ENCODE measurements around the gene NPFFR2.

NPFFR2 gene

GRCh38 chr4:72031868-72032608 lies at the start of gene NPFFR2:
Gene NPFFR2, plus strand, starts transcription at chr4:72032000. Its CDS starts 96,592 bp downstream, at chr4:72128592.
- H3K27ac Mint-ChIP-seq, result no peak within 1 kb of the TSS
- no peaks in the 10 kb centered on the region for H3K36me3 Mint-ChIP-seq
- DNase-seq (ENCODE audit: low spot score in 2 of 2) (no peak), ATAC-seq (no peak)
- H3K4me1 Mint-ChIP-seq, result no peaks in the 10 kb centered on the region
- no peak within 1 kb of the TSS for H3K4me3 Mint-ChIP-seq
- peaks cover under 1% of the 10 kb centered on the region for H3K9me3 Mint-ChIP-seq

GRCh38 chr4:71992571-71993312 lies 39.1 kb upstream of the NPFFR2 start:
- Mint-ChIP-seq H3K27ac (no peak overlapping the region), H3K4me3 (no peak overlapping the region), H3K36me3 (no peaks in the 10 kb centered on the region), H3K9me3 (peaks cover 9% of the 10 kb centered on the region), H3K4me1 (no peaks in the 10 kb centered on the region)
- ATAC-seq, result no peak
- DNase-seq (ENCODE audit: low spot score in 2 of 2), result no peak

GRCh38 chr4:71994559-71994958 lies 37.2 kb upstream of the NPFFR2 start:
- DNase-seq (ENCODE audit: low spot score in 2 of 2) (no peak), ATAC-seq (no peak)
- Mint-ChIP-seq H3K4me1 (no peaks in the 10 kb centered on the region), H3K36me3 (no peaks in the 10 kb centered on the region), H3K9me3 (peaks cover 12% of the 10 kb centered on the region), H3K4me3 (no peak overlapping the region), H3K27ac (no peak overlapping the region)

- no peak for ATAC-seq
Observed at GRCh38 chr4:71995297-71995696, 36.5 kb upstream of the NPFFR2 start.

GRCh38 chr4:72006586-72006985 lies 25.2 kb upstream of the NPFFR2 start:
- no peak for ATAC-seq

More at GRCh38 chr4:71995297-71995696, 36.5 kb upstream of the NPFFR2 start:
- no peak for DNase-seq (ENCODE audit: low spot score in 2 of 2)
- Mint-ChIP-seq H3K36me3 (no peaks in the 10 kb centered on the region), H3K4me3 (no peak overlapping the region), H3K27ac (no peak overlapping the region), H3K9me3 (peaks cover 12% of the 10 kb centered on the region), H3K4me1 (no peaks in the 10 kb centered on the region)

GRCh38 chr4:72011906-72012305 lies 19.9 kb upstream of the NPFFR2 start:
- no peak for ATAC-seq
- Mint-ChIP-seq H3K27ac (no peak overlapping the region), H3K4me1 (no peaks in the 10 kb centered on the region), H3K4me3 (no peak overlapping the region), H3K9me3 (no peaks in the 10 kb centered on the region), H3K36me3 (no peaks in the 10 kb centered on the region)
- no peak for DNase-seq (ENCODE audit: low spot score in 2 of 2)

More at GRCh38 chr4:72006586-72006985, 25.2 kb upstream of the NPFFR2 start:
- Mint-ChIP-seq H3K27ac (no peak overlapping the region), H3K36me3 (no peaks in the 10 kb centered on the region), H3K9me3 (peaks cover 3% of the 10 kb centered on the region), H3K4me1 (no peaks in the 10 kb centered on the region), H3K4me3 (no peak overlapping the region)
- no peak for DNase-seq (ENCODE audit: low spot score in 2 of 2)

GRCh38 chr4:72016011-72016410 lies 15.8 kb upstream of the NPFFR2 start:
- H3K4me1 Mint-ChIP-seq, result no peaks in the 10 kb centered on the region
- H3K4me3 Mint-ChIP-seq, result no peak overlapping the region
- H3K36me3 Mint-ChIP-seq, result no peaks in the 10 kb centered on the region
- ATAC-seq, result no peak
- no peaks in the 10 kb centered on the region for H3K9me3 Mint-ChIP-seq
- no peak overlapping the region for H3K27ac Mint-ChIP-seq
- DNase-seq (ENCODE audit: low spot score in 2 of 2), result no peak

- ATAC-seq, result no peak
- no peak for DNase-seq (ENCODE audit: low spot score in 2 of 2)
- peaks cover 4% of the 10 kb centered on the region for H3K9me3 Mint-ChIP-seq
- H3K4me1 Mint-ChIP-seq, result no peaks in the 10 kb centered on the region
- no peak overlapping the region for H3K4me3 Mint-ChIP-seq
- no peaks in the 10 kb centered on the region for H3K36me3 Mint-ChIP-seq
- H3K27ac Mint-ChIP-seq, result no peak overlapping the region
Observed at GRCh38 chr4:72019688-72020087, 12.1 kb upstream of the NPFFR2 start.

- peaks cover 6% of the 10 kb centered on the region for H3K9me3 Mint-ChIP-seq
- DNase-seq (ENCODE audit: low spot score in 2 of 2) (no peak), ATAC-seq (no peak)
- H3K4me3 Mint-ChIP-seq, result no peak overlapping the region
- no peaks in the 10 kb centered on the region for H3K4me1 Mint-ChIP-seq
- no peak overlapping the region for H3K27ac Mint-ChIP-seq
- H3K36me3 Mint-ChIP-seq, result no peaks in the 10 kb centered on the region
Observed at GRCh38 chr4:72022553-72022952, 9.2 kb upstream of the NPFFR2 start.

- ATAC-seq (no peak), DNase-seq (ENCODE audit: low spot score in 2 of 2) (no peak)
- H3K27ac Mint-ChIP-seq, result no peak overlapping the region
- H3K4me1 Mint-ChIP-seq, result no peaks in the 10 kb centered on the region
- H3K9me3 Mint-ChIP-seq, result peaks cover 3% of the 10 kb centered on the region
- no peaks in the 10 kb centered on the region for H3K36me3 Mint-ChIP-seq
- no peak overlapping the region for H3K4me3 Mint-ChIP-seq
Observed at GRCh38 chr4:72055566-72055965, 23.8 kb downstream of the NPFFR2 start.

- Mint-ChIP-seq H3K4me1 (no peaks in the 10 kb centered on the region), H3K9me3 (no peaks in the 10 kb centered on the region), H3K4me3 (no peak overlapping the region), H3K36me3 (no peaks in the 10 kb centered on the region), H3K27ac (no peak overlapping the region)
- DNase-seq (ENCODE audit: low spot score in 2 of 2) (no peak), ATAC-seq (no peak)
Observed at GRCh38 chr4:72063726-72064125, 31.9 kb downstream of the NPFFR2 start.

GRCh38 chr4:72067051-72067450 lies 35.3 kb downstream of the NPFFR2 start:
- Mint-ChIP-seq H3K27ac (no peak overlapping the region), H3K4me3 (no peak overlapping the region), H3K4me1 (no peaks in the 10 kb centered on the region), H3K9me3 (peaks cover 3% of the 10 kb centered on the region), H3K36me3 (no peaks in the 10 kb centered on the region)
- ATAC-seq (no peak), DNase-seq (ENCODE audit: low spot score in 2 of 2) (no peak)

- ATAC-seq, result no peak
- H3K9me3 Mint-ChIP-seq, result peaks cover 7% of the 10 kb centered on the region
- no peak for DNase-seq (ENCODE audit: low spot score in 2 of 2)
- no peaks in the 10 kb centered on the region for H3K36me3 Mint-ChIP-seq
- H3K27ac Mint-ChIP-seq, result no peak overlapping the region
- no peaks in the 10 kb centered on the region for H3K4me1 Mint-ChIP-seq
- H3K4me3 Mint-ChIP-seq, result no peak overlapping the region
Observed at GRCh38 chr4:72073816-72074215, 42.0 kb downstream of the NPFFR2 start.

GRCh38 chr4:72076562-72076961 lies 44.8 kb downstream of the NPFFR2 start:
- no peaks in the 10 kb centered on the region for H3K36me3 Mint-ChIP-seq
- no peak overlapping the region for H3K4me3 Mint-ChIP-seq
- no peak for ATAC-seq
- no peaks in the 10 kb centered on the region for H3K4me1 Mint-ChIP-seq
- H3K9me3 Mint-ChIP-seq, result peaks cover 5% of the 10 kb centered on the region
- no peak overlapping the region for H3K27ac Mint-ChIP-seq
- DNase-seq (ENCODE audit: low spot score in 2 of 2), result no peak

GRCh38 chr4:72077346-72077745 lies 45.5 kb downstream of the NPFFR2 start:
- H3K4me3 Mint-ChIP-seq, result no peak overlapping the region
- ATAC-seq (no peak), DNase-seq (ENCODE audit: low spot score in 2 of 2) (no peak)
- no peaks in the 10 kb centered on the region for H3K4me1 Mint-ChIP-seq
- H3K27ac Mint-ChIP-seq, result no peak overlapping the region
- H3K36me3 Mint-ChIP-seq, result no peaks in the 10 kb centered on the region
- peaks cover under 1% of the 10 kb centered on the region for H3K9me3 Mint-ChIP-seq

- H3K27ac Mint-ChIP-seq, result no peak overlapping the region
- H3K4me1 Mint-ChIP-seq, result no peaks in the 10 kb centered on the region
- H3K9me3 Mint-ChIP-seq, result peaks cover 7% of the 10 kb centered on the region
- DNase-seq (ENCODE audit: low spot score in 2 of 2) (no peak), ATAC-seq (no peak)
- H3K36me3 Mint-ChIP-seq, result no peaks in the 10 kb centered on the region
- no peak overlapping the region for H3K4me3 Mint-ChIP-seq
Observed at GRCh38 chr4:72084587-72085011, 52.8 kb downstream of the NPFFR2 start.

All from stimulated activated effector memory CD8-positive, alpha-beta T cell treated with anti-CD3 and anti-CD28 coated beads, Interleukin-12 subunit alpha, Interleukin-12 subunit beta, amount 100 ng/mL, for 72 hours (primary cell).